ENCODE results near the gene RAD23B.

DNA sequence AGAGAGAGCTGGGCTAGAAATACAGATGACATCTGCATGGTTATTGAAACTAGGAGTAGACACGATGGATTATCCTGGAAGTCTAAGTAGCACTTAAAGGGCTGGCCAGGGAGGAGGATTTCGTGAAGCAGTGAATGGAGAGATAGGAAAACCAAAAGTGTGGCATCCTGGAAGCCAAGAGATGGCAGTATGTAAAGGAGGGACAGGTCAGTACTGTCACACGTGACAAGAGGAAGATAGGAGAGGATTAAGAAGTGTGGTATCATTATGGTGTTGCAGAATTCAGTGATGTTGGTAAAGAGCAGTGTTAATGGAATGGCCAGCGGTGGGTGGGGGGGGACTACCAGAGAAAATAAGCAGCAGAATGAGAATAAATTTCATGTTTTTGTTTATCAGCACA, 11.7 kb downstream of the RAD23B start:
- no peak for TF ChIP-seq EZH2 (IDR thresholded peaks at IDR 0.05; ENCODE audit: insufficient read depth, low read length)
- TF ChIP-seq, protein P1, sequence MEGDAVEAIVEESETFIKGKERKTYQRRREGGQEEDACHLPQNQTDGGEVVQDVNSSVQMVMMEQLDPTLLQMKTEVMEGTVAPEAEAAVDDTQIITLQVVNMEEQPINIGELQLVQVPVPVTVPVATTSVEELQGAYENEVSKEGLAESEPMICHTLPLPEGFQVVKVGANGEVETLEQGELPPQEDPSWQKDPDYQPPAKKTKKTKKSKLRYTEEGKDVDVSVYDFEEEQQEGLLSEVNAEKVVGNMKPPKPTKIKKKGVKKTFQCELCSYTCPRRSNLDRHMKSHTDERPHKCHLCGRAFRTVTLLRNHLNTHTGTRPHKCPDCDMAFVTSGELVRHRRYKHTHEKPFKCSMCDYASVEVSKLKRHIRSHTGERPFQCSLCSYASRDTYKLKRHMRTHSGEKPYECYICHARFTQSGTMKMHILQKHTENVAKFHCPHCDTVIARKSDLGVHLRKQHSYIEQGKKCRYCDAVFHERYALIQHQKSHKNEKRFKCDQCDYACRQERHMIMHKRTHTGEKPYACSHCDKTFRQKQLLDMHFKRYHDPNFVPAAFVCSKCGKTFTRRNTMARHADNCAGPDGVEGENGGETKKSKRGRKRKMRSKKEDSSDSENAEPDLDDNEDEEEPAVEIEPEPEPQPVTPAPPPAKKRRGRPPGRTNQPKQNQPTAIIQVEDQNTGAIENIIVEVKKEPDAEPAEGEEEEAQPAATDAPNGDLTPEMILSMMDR (IDR thresholded peaks at IDR 0.05; ENCODE audit: insufficient read depth, low read depth, low read length), result no peak
